PC-3 (cell line): ENCODE measurements around the gene INO80E. TPM values are rescaled to one million over a fixed set of nuclear protein-coding genes. Genes with fewer than 3 reads are reported as not detected.

Experiments
- ATAC-seq: fragments of 200-7000 bp; cut with Tn5 transposase; 2 replicates; pipeline ENCODE4 v1.9.1; 2020; ENCODE audit warnings: mild to moderate bottlenecking, moderate library complexity
- BruUV-seq: library from RNA; stranded (reverse); fragments of 400-500 nt; replicated peaks from 2 replicates; lab custom pipeline; 2021; lab: Mats Ljungman, UMichigan
- CTCF ChIA-PET: fragments of 300-600 bp; sonication (Branson Sonifier 250); formaldehyde crosslinking; loops from one replicate; lab custom pipeline; 2022; ENCODE audit warnings: antibody characterized with exemption; lab: Charles Lee
- POLR2A ChIA-PET: fragments of 300-600 bp; sonication (Branson Sonifier 250); formaldehyde crosslinking; loops from one replicate; lab custom pipeline; 2022; ENCODE audit warnings: antibody characterized with exemption; ENCODE audit not compliant: unreplicated experiment; lab: Charles Lee
- DNase-seq: peaks from one replicate; pipeline ENCODE4 v3.0.0-alpha.2; 2015
- H2AFZ ChIP-seq: fragments of 300-600 bp; sonication (generic); 2 replicates; pipeline ENCODE4 v1.6.0; 2016; ENCODE audit warnings: antibody characterized with exemption, low read length
- H3F3A ChIP-seq: fragments of 300-600 bp; sonication (generic); one replicate; pipeline ENCODE4 v1.6.0; 2017; ENCODE audit warnings: antibody characterized with exemption, low read length, control low read depth, mild to moderate bottlenecking; ENCODE audit not compliant: unreplicated experiment
- H3K27ac ChIP-seq: fragments of 300-600 bp; sonication (generic); 2 replicates; pipeline ENCODE4 v1.5.1; 2016; ENCODE audit warnings: mild to moderate bottlenecking, low read length
- H3K27me3 ChIP-seq: fragments of 300-600 bp; sonication (generic); 2 replicates; pipeline ENCODE4 v1.6.1; 2016; ENCODE audit warnings: low read length, mixed read lengths
- H3K36me3 ChIP-seq: fragments of 300-600 bp; sonication (generic); 2 replicates; pipeline ENCODE4 v1.6.1; 2016; ENCODE audit warnings: low read depth, mixed run types, low read length, mixed read lengths
- H3K4me1 ChIP-seq: fragments of 300-600 bp; sonication (generic); 2 replicates; pipeline ENCODE4 v1.5.1; 2016; ENCODE audit warnings: low read length; ENCODE audit not compliant: insufficient read depth
- H3K4me2 ChIP-seq: fragments of 300-600 bp; sonication (generic); 2 replicates; pipeline ENCODE4 v1.6.0; 2016; ENCODE audit warnings: low read length
- H3K4me3 ChIP-seq: fragments of 300-600 bp; sonication (generic); 2 replicates; pipeline ENCODE4 v1.5.1; 2016; ENCODE audit warnings: mild to moderate bottlenecking, low read length, mixed read lengths
- H3K79me2 ChIP-seq: fragments of 300-600 bp; sonication (generic); 2 replicates; pipeline ENCODE4 v1.6.1; 2017; ENCODE audit warnings: low read length, mixed read lengths
- H3K9ac ChIP-seq: fragments of 300-600 bp; sonication (generic); 2 replicates; pipeline ENCODE4 v1.6.0; 2016; ENCODE audit warnings: mild to moderate bottlenecking, low read length
- H3K9me2 ChIP-seq: fragments of 300-600 bp; sonication (generic); replicated peaks from 2 replicates; pipeline ENCODE4 v1.6.1; 2016; ENCODE audit warnings: mixed run types, low read length, mixed read lengths
- H3K9me3 ChIP-seq: fragments of 300-600 bp; sonication (generic); 2 replicates; pipeline ENCODE4 v1.6.1; 2016; ENCODE audit warnings: low read length, mixed read lengths
- H4K20me1 ChIP-seq: fragments of 300-600 bp; sonication (generic); 2 replicates; pipeline ENCODE4 v1.6.1; 2016; ENCODE audit warnings: low read length, mixed read lengths
- CTCF ChIP-seq: fragments of 300-600 bp; sonication (generic); conservative IDR thresholded peaks from 2 replicates; pipeline ENCODE4 v1.5.1; 2017; ENCODE audit warnings: antibody characterized with exemption, low read depth, mild to moderate bottlenecking, low read length
- EZH2 ChIP-seq: fragments of 300-600 bp; sonication (generic); IDR thresholded peaks from one replicate; pipeline ENCODE4 v1.6.1; 2017; ENCODE audit warnings: antibody characterized with exemption, mild to moderate bottlenecking, low read length; ENCODE audit not compliant: unreplicated experiment
- EZH2phosphoT487 ChIP-seq: fragments of 300-600 bp; sonication (generic); IDR thresholded peaks from 2 replicates; pipeline ENCODE4 v1.6.1; 2018; ENCODE audit warnings: mild to moderate bottlenecking, antibody characterized with exemption, low read length, borderline replicate concordance
- intact Hi-C: fragments of 100-400 bp; cut with micrococcal nuclease; formaldehyde crosslinking; loops from 2 replicates; pipeline ENCODE4 v1.9.0; 2023
- total RNA-seq: library from RNA; depleted of rRNA; stranded (reverse); fragments of >200 nt; gene quantifications from 2 replicates; pipeline ENCODE4 v1.2.3, GENCODE V29; 2014

INO80E gene
- total RNA-seq, 1 experiment from 2014 or later = 70.3 TPM

DNA sequence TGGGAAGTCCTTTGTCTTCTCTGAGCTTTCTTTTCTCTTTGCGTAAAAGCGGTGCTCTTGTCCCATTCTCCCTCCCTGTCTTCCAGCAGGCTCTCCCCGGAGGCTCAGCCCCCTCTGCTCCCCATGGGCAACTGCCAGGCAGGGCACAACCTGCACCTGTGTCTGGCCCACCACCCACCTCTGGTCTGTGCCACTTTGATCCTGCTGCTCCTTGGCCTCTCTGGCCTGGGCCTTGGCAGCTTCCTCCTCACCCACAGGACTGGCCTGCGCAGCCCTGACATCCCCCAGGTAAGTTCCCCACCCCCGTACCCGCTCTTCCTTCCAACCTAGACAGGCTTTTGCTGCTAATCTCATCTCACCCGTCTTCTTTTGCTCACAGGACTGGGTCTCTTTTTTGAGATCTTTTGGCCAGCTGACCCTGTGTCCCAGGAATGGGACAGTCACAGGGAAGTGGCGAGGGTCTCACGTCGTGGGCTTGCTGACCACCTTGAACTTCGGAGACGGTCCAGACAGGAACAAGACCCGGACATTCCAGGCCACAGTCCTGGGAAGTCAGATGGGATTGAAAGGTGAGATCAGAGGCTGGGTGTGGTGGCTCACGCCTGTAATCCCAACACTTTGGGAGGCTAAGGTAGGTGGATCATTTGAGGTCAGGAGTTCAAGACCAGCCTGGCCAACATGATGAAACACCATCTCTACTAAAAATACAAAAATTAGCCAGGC is 32.9 kb upstream of the INO80E start:
- no peaks in the 10 kb centered on the region for H3K79me2 ChIP-seq
- CTCF ChIA-PET = no interaction called here
- no peaks in the 10 kb centered on the region for H3K9me3 ChIP-seq
- no peak overlapping the region; the same call in 1 of the 2 replicates for H3K4me3 ChIP-seq
- DNase-seq (no peak), ATAC-seq (no peak)
- BruUV-seq = no TSS peak
- H4K20me1 ChIP-seq = no peaks in the 10 kb centered on the region
- peaks cover 11% of the 10 kb centered on the region for H3K4me1 ChIP-seq
- POLR2A ChIA-PET = interaction anchor here (0.8 kb wide), 1 partner anchor 64 kb away, joined by 5 read pairs; the partner anchor contains the start of gene SEZ6L2
- H3K36me3 ChIP-seq = no peaks in the 10 kb centered on the region
- no peaks in the 10 kb centered on the region for H3F3A ChIP-seq
- 0 out of 2 replicates have a peak overlapping the region, but pooled peaks have one; percentile 90 for H3K9ac ChIP-seq
- no peaks in the 10 kb centered on the region for H3K9me2 ChIP-seq
- H3K4me2 ChIP-seq = peak overlapping the region; percentile 98
- H3K27ac ChIP-seq = no peak overlapping the region
- H3K27me3 ChIP-seq = no peaks in the 10 kb centered on the region
- peak overlapping the region; percentile 96 for H2AFZ ChIP-seq
- intact Hi-C loops = no loop called here
- no peak for TF ChIP-seq EZH2
- TF ChIP-seq CTCF = no peak
- TF ChIP-seq EZH2phosphoT487 = no peak

GRCh38 chr16:29968205-29968604 is 27.8 kb upstream of the INO80E start:
- no peak overlapping the region for H3K9ac ChIP-seq
- no peaks in the 10 kb centered on the region for H3K9me2 ChIP-seq
- DNase-seq = no peak
- H2AFZ ChIP-seq = no peak overlapping the region
- no peak for ATAC-seq
- H3K9me3 ChIP-seq = no peaks in the 10 kb centered on the region
- H3K4me1 ChIP-seq = no peaks in the 10 kb centered on the region
- H3F3A ChIP-seq = no peaks in the 10 kb centered on the region
- H3K4me3 ChIP-seq = no peak overlapping the region
- H3K36me3 ChIP-seq = no peaks in the 10 kb centered on the region
- ChIA-PET CTCF (no interaction called here), POLR2A (interaction anchor here (0.5 kb wide), 1 partner anchor 24 kb away, joined by 6 read pairs; no protein-coding TSS in a partner anchor)
- H3K27ac ChIP-seq = no peak overlapping the region
- TF ChIP-seq EZH2phosphoT487 (no peak), CTCF (no peak), EZH2 (no peak)
- no peaks in the 10 kb centered on the region for H3K27me3 ChIP-seq
- no peak overlapping the region for H3K4me2 ChIP-seq
- no peaks in the 10 kb centered on the region for H3K79me2 ChIP-seq
- no TSS peak for BruUV-seq
- intact Hi-C loops = no loop called here
- H4K20me1 ChIP-seq = no peaks in the 10 kb centered on the region

DNA sequence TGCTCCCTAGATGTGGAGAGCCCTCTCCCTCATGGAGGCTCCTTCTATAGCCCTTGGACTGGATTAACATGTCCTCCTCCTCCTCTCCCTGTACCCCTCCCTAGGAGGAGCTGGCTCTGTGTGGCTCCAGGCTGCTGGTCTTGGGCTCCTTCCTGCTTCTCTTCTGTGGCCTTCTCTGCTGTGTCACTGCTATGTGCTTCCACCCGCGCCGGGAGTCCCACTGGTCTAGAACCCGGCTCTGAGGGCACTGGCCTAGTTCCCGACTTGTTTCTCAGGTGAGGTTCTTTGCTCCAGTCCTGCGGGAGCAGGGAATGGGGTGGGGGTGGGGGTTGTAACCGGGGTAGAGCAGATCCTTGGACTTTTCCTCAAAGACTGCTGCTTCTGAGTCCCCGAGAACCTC is 24.7 kb upstream of the INO80E start:
- H4K20me1 ChIP-seq = peaks cover 16% of the 10 kb centered on the region
- H3K27ac ChIP-seq = no peak overlapping the region
- intact Hi-C loops = loop anchor here (5.0 kb wide), 1 partner anchor 44 kb away; the partner anchor contains the start of gene KCTD13
- no peak overlapping the region for H3K4me3 ChIP-seq
- H3K9me3 ChIP-seq = no peaks in the 10 kb centered on the region
- H3K4me2 ChIP-seq = no peak overlapping the region
- TF ChIP-seq EZH2 = no peak
- no peak for TF ChIP-seq CTCF
- DNase-seq (no peak), ATAC-seq (no peak)
- no peaks in the 10 kb centered on the region for H3K9me2 ChIP-seq
- no peaks in the 10 kb centered on the region for H3F3A ChIP-seq
- no peak overlapping the region for H3K9ac ChIP-seq
- no TSS peak for BruUV-seq
- peaks cover 16% of the 10 kb centered on the region for H3K4me1 ChIP-seq
- H3K27me3 ChIP-seq = no peaks in the 10 kb centered on the region
- H2AFZ ChIP-seq = no peak overlapping the region
- POLR2A ChIA-PET = no interaction called here
- H3K36me3 ChIP-seq = no peaks in the 10 kb centered on the region
- CTCF ChIA-PET = no interaction called here
- peaks cover 26% of the 10 kb centered on the region for H3K79me2 ChIP-seq
